ENCODE data around the gene SLC9A2. TPM values are rescaled to one million over a fixed set of nuclear protein-coding genes. Genes with fewer than 3 reads are reported as not detected.

The SLC9A2 gene
- total and polyA plus RNA-seq, 2 donors (not counting 1 experiment from before 2014, with no cell fraction given) = not detected

GRCh38 chr2:102690012-102690411, 70.7 kb downstream of the SLC9A2 start:
- Histone ChIP-seq H3K79me2 (ENCODE audit: control insufficient read depth, insufficient read depth, low read length) (no peaks in the 10 kb centered on the region), H3K4me3 (ENCODE audit: control extremely low read depth in 1 of 5, extremely low read depth in 1 of 5, insufficient read depth in 1 of 5, low read depth in 2 of 5, low read length in 4 of 5) (no peak overlapping the region), H3K27me3 (replicated peaks in 1 of 4; ENCODE audit: control extremely low read depth in 1 of 4, control insufficient read depth in 3 of 4, insufficient read depth in 4 of 4, low read length in 3 of 4) (no peaks in the 10 kb centered on the region), H3K36me3 (replicated peaks in 1 of 2; ENCODE audit: control extremely low read depth in 1 of 2, control insufficient read depth in 1 of 2, extremely low read depth in 1 of 2, insufficient read depth in 2 of 2, low read length in 1 of 2) (no peaks in the 10 kb centered on the region), H3K4me2 (replicated peaks; ENCODE audit: low read depth, low read length, poor library complexity, severe bottlenecking) (no peak overlapping the region), H3K9me3 (ENCODE audit: control extremely low read depth in 1 of 3, control insufficient read depth in 2 of 3, insufficient read depth in 1 of 3, low read length in 2 of 3) (no peaks in the 10 kb centered on the region), H3K27ac (ENCODE audit: low read length in 2 of 2) (no peak overlapping the region), H3K9ac (ENCODE audit: low read length) (no peak overlapping the region), H2AFZ (ENCODE audit: insufficient read depth, low read depth, low read length, poor library complexity, severe bottlenecking) (no peak overlapping the region), H4K20me1 (ENCODE audit: control insufficient read depth, insufficient read depth, low read length, poor library complexity, severe bottlenecking) (no peaks in the 10 kb centered on the region), H3K4me1 (ENCODE audit: control insufficient read depth in 2 of 2, insufficient read depth in 2 of 2, low read length in 2 of 2) (peaks cover 7 to 8% of the 10 kb centered on the region in 2 donors)
- ChIA-PET CTCF (no interaction called here), POLR2A (no interaction called here)
- peaks cover 11% of the 10 kb centered on the region for H3K27me3 Mint-ChIP-seq
- no peak for TF ChIP-seq EZH2 (IDR thresholded peaks at IDR 0.05; ENCODE audit: borderline replicate concordance, insufficient read depth, low read depth, low read length, poor library complexity, severe bottlenecking)
- TF ChIP-seq, protein P1, sequence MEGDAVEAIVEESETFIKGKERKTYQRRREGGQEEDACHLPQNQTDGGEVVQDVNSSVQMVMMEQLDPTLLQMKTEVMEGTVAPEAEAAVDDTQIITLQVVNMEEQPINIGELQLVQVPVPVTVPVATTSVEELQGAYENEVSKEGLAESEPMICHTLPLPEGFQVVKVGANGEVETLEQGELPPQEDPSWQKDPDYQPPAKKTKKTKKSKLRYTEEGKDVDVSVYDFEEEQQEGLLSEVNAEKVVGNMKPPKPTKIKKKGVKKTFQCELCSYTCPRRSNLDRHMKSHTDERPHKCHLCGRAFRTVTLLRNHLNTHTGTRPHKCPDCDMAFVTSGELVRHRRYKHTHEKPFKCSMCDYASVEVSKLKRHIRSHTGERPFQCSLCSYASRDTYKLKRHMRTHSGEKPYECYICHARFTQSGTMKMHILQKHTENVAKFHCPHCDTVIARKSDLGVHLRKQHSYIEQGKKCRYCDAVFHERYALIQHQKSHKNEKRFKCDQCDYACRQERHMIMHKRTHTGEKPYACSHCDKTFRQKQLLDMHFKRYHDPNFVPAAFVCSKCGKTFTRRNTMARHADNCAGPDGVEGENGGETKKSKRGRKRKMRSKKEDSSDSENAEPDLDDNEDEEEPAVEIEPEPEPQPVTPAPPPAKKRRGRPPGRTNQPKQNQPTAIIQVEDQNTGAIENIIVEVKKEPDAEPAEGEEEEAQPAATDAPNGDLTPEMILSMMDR (IDR thresholded peaks at IDR 0.05) = no peak
- H3K27ac Mint-ChIP-seq = no peak overlapping the region
- intact Hi-C loops (cut with micrococcal nuclease) = no loop called here
- no peak for DNase-seq
- H3K4me1 Mint-ChIP-seq = no peaks in the 10 kb centered on the region
- H3K4me3 Mint-ChIP-seq = no peak overlapping the region
- ATAC-seq (ENCODE audit: low read depth) = no peak
- no peaks in the 10 kb centered on the region for H3K9me3 Mint-ChIP-seq (ENCODE audit: insufficient read depth)
- 56% methylated on average over 5 of the region's 5 CpGs for WGBS (ENCODE audit: insufficient coverage)

DNA sequence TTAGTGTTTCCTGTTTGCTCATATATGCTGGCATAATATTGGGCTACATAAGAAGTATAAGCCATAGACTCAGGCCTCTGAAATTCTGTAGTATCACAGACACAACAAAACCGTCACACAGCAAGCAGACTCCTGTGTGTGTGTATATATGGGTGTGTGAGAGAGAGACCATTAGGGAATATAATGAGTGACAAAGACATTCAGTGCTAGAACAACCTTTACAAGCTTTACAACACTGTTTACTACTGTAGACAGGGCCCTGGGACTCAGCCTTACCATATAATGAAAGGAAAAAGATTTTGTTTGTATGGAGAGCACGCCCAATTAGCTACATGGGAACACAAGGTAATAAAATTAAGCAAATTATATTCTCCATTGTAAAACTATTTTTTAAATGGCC, 77.1 kb downstream of the SLC9A2 start:
- Histone ChIP-seq H3K27me3 (replicated peaks in 1 of 4; ENCODE audit: control extremely low read depth in 1 of 4, control insufficient read depth in 3 of 4, insufficient read depth in 4 of 4, low read length in 3 of 4) (no peaks in the 10 kb centered on the region), H3K9me3 (ENCODE audit: control extremely low read depth in 1 of 3, control insufficient read depth in 2 of 3, insufficient read depth in 1 of 3, low read length in 2 of 3) (no peaks in the 10 kb centered on the region), H3K4me3 (ENCODE audit: control extremely low read depth in 1 of 5, extremely low read depth in 1 of 5, insufficient read depth in 1 of 5, low read depth in 2 of 5, low read length in 4 of 5) (no peak overlapping the region), H3K36me3 (replicated peaks in 1 of 2; ENCODE audit: control extremely low read depth in 1 of 2, control insufficient read depth in 1 of 2, extremely low read depth in 1 of 2, insufficient read depth in 2 of 2, low read length in 1 of 2) (no peaks in the 10 kb centered on the region), H4K20me1 (ENCODE audit: control insufficient read depth, insufficient read depth, low read length, poor library complexity, severe bottlenecking) (no peaks in the 10 kb centered on the region), H2AFZ (ENCODE audit: insufficient read depth, low read depth, low read length, poor library complexity, severe bottlenecking) (no peak overlapping the region), H3K4me2 (replicated peaks; ENCODE audit: low read depth, low read length, poor library complexity, severe bottlenecking) (no peak overlapping the region), H3K79me2 (ENCODE audit: control insufficient read depth, insufficient read depth, low read length) (no peaks in the 10 kb centered on the region), H3K4me1 (ENCODE audit: control insufficient read depth in 2 of 2, insufficient read depth in 2 of 2, low read length in 2 of 2) (no peaks in the 10 kb centered on the region), H3K9ac (ENCODE audit: low read length) (no peak overlapping the region), H3K27ac (ENCODE audit: low read length in 2 of 2) (no peak overlapping the region)
- POLR2A ChIA-PET = no interaction called here
- H3K27me3 Mint-ChIP-seq = peaks cover 11% of the 10 kb centered on the region
- H3K9me3 Mint-ChIP-seq (ENCODE audit: insufficient read depth) = no peaks in the 10 kb centered on the region
- no peak overlapping the region for H3K27ac Mint-ChIP-seq
- H3K4me1 Mint-ChIP-seq = no peaks in the 10 kb centered on the region
- WGBS (ENCODE audit: insufficient coverage) = no CpG with 5 or more reads among the region's 2 CpGs
- no peak for DNase-seq
- CTCF ChIA-PET = no interaction called here
- ATAC-seq (ENCODE audit: low read depth) = no peak
- TF ChIP-seq, protein P1 (IDR thresholded peaks at IDR 0.05) = no peak
- no peak for TF ChIP-seq EZH2 (IDR thresholded peaks at IDR 0.05; ENCODE audit: borderline replicate concordance, insufficient read depth, low read depth, low read length, poor library complexity, severe bottlenecking)
- H3K4me3 Mint-ChIP-seq = no peak overlapping the region
- intact Hi-C loops (cut with micrococcal nuclease) = no loop called here

Data from B cell (primary cell).